Measurements from ENCODE around the gene CNKSR3. TPM values are rescaled to one million over a fixed set of nuclear protein-coding genes. Genes with fewer than 3 reads are reported as not detected.

The CNKSR3 gene
- total and polyA plus RNA-seq, 2 of the 8 experiments (the other 6 are each of a cell fraction or from before 2014, with no cell fraction given) = 1.2 to 6.2 TPM

DNA sequence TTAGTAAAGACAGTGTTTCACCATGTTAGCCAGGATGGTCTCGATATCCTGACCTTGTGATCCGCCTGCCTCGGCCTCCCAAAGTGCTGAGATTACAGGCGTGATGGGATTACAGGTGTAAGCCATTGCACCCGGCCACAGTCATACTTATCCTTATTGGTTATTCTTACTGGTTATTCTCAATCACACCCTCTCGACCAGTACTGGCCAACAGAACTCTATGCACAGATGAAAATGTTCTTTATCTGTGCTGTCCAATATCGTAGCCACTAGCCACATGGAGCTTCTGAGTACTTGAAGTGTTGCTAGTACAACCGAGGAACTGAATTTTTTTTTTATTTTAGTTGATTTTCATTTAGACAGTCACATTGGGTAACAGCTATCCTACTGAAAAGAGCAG lies 63.5 kb downstream of the CNKSR3 start:
- no peak for TF ChIP-seq EGR1 (IDR thresholded peaks at IDR 0.05; ENCODE audit: borderline replicate concordance, low read depth, low read length)
- no peak for TF ChIP-seq CTBP2 (IDR thresholded peaks at IDR 0.05; ENCODE audit: borderline replicate concordance, insufficient read depth, insufficient read length, low read length)
- no peak for TF ChIP-seq RXRA (IDR thresholded peaks at IDR 0.05; ENCODE audit: insufficient read depth, low read depth, low read length)
- TF ChIP-seq CHD2 (IDR thresholded peaks at IDR 0.05; ENCODE audit: low read length) = no peak
- no peak for TF ChIP-seq RBBP5 (IDR thresholded peaks at IDR 0.05; ENCODE audit: borderline replicate concordance, low read depth, low read length)
- TF ChIP-seq MAFK (IDR thresholded peaks at IDR 0.05; ENCODE audit: low read depth, low read length) = no peak
- no peak for TF ChIP-seq SIRT6 (IDR thresholded peaks at IDR 0.05; ENCODE audit: low read length)
- no peak for TF ChIP-seq GABPA (IDR thresholded peaks at IDR 0.05; ENCODE audit: borderline replicate concordance, insufficient read depth, low read length)
- DNase-seq (ENCODE audit: low read depth in 1 of 2, low spot score in 2 of 2) (no peak), FAIRE-seq (no peak)
- Histone ChIP-seq H4K91ac (replicated peaks; ENCODE audit: insufficient read length, low read length) (no peak overlapping the region), H3K23ac (ENCODE audit: insufficient read length) (no peak overlapping the region), H2BK12ac (ENCODE audit: low read depth, low read length) (no peak overlapping the region), H3K14ac (ENCODE audit: insufficient read length) (no peak overlapping the region), H3K36me3 (ENCODE audit: control insufficient read depth in 2 of 4, insufficient read depth in 4 of 4, low read length in 3 of 4) (no peaks in the 10 kb centered on the region), H2BK5ac (ENCODE audit: low read depth, low read length) (no peak overlapping the region), H3K4me2 (ENCODE audit: insufficient read depth in 1 of 2, low read depth in 2 of 2, low read length in 2 of 2) (no peak overlapping the region), H4K5ac (ENCODE audit: insufficient read length, low read depth, low read length) (no peak overlapping the region), H3K4me1 (replicated peaks in 1 of 4; ENCODE audit: control insufficient read depth in 3 of 4, insufficient read depth in 4 of 4, low read length in 3 of 4) (no peaks in the 10 kb centered on the region), H3K4ac (replicated peaks; ENCODE audit: insufficient read length, low read depth, low read length) (no peak overlapping the region), H3K79me2 (ENCODE audit: control insufficient read depth in 1 of 2, insufficient read depth in 2 of 2, low read length in 2 of 2) (no peaks in the 10 kb centered on the region), H3K56ac (replicated peaks; ENCODE audit: insufficient read length, low read depth, low read length) (no peak overlapping the region), H2BK20ac (ENCODE audit: low read length) (no peak overlapping the region), H2AFZ (ENCODE audit: low read length) (no peak overlapping the region), H3K27ac (ENCODE audit: low read depth, low read length) (no peak overlapping the region), H3K27me3 (replicated peaks in 1 of 4; ENCODE audit: control insufficient read depth in 3 of 4, extremely low read depth in 1 of 4, insufficient read depth in 3 of 4, low read length in 3 of 4) (no peaks in the 10 kb centered on the region), H3K9me3 (ENCODE audit: insufficient read depth in 2 of 2, low read depth in 1 of 2, low read length in 1 of 2) (no peaks in the 10 kb centered on the region), H3K9ac (replicated peaks in 1 of 4; ENCODE audit: extremely low read depth in 1 of 4, low read depth in 3 of 4, low read length in 3 of 4) (no peak overlapping the region), H2BK120ac (replicated peaks; ENCODE audit: low read depth, low read length) (no peak overlapping the region), H4K20me1 (replicated peaks in 1 of 2; ENCODE audit: control insufficient read depth in 1 of 2, insufficient read depth in 2 of 2, low read length in 2 of 2) (peaks cover 0 to 2% of the 10 kb centered on the region in 2 experiments), H3K79me1 (ENCODE audit: low read depth, low read length) (no peaks in the 10 kb centered on the region; the same call in 1 of the 2 replicates), H3K18ac (ENCODE audit: extremely low read depth, low read length) (no peak overlapping the region), H2BK15ac (ENCODE audit: low read length) (no peak overlapping the region), H2AK5ac (ENCODE audit: low read depth, low read length) (no peak overlapping the region), H4K8ac (ENCODE audit: extremely low read depth, insufficient read depth, low read length) (no peak overlapping the region), H3K23me2 (ENCODE audit: low read depth, low read length) (no peaks in the 10 kb centered on the region), H3K4me3 (ENCODE audit: extremely low read depth in 1 of 4, insufficient read depth in 2 of 4, low read depth in 3 of 4, low read length in 4 of 4) (no peak overlapping the region)
- ChIA-PET POLR2A (ENCODE audit: partially characterized antibody) (no interaction called here), CTCF (ENCODE audit: partially characterized antibody) (interaction anchor here (0.8 to 1.8 kb wide), 4 partner anchors 21 to 730 kb away, joined by 3 to 5 read pairs (median 3); no protein-coding TSS in a partner anchor)
- WGBS, 2 experiments (ENCODE audit: extremely low coverage in 1 of 2, insufficient coverage in 1 of 2, insufficient read length in 1 of 2, insufficient replicate concordance in 2 of 2, low coverage in 1 of 2, low lambda C conversion rate in 2 of 2, missing lambda C conversion rate in 1 of 2) = 93% methylated on average over 8 of the region's 8 CpGs; no CpG with 5 or more reads in 1 of the 2 experiments
